Body of pancreas (tissue), 4 donors: ENCODE measurements around the gene CFAP119. TPM values are rescaled to one million over a fixed set of nuclear protein-coding genes. Genes with fewer than 3 reads are reported as not detected.

Experiments used
- ATAC-seq: fragments of 150-250 bp; one replicate; pipeline ENCODE4 v1.9.1; 2016
- DNase-seq, 4 donors: peaks; one replicate each; pipeline ENCODE4 v3.0.0-alpha.2; 2019
- H3K27ac ChIP-seq, 4 donors: fragments of 200-600 bp; sonication (generic); 1 replicate in 3 of 4; 2 replicates in 1 of 4; pipeline versions ENCODE4 v1.5.1 to v1.6.1; 2016 to 2019; ENCODE audit warnings: mild to moderate bottlenecking in 1 of 4, mixed read lengths in 1 of 4, moderate library complexity in 1 of 4
- H3K27me3 ChIP-seq, 2 donors: fragments of 200-600 bp; sonication (generic); one replicate each; pipeline ENCODE4 v1.6.0; 2016; ENCODE audit warnings: mild to moderate bottlenecking in 1 of 2
- H3K36me3 ChIP-seq, 2 donors: fragments of 200-600 bp; sonication (generic); replicated peaks in 1 of 2; 2 replicates each; pipeline ENCODE4 v1.5.1; 2016; ENCODE audit warnings: low read depth in 2 of 2; ENCODE audit not compliant: insufficient read depth in 1 of 2
- H3K4me1 ChIP-seq: fragments of 200-600 bp; sonication (generic); one replicate; pipeline ENCODE4 v1.6.0; 2016
- H3K4me3 ChIP-seq, 2 donors: fragments of 200-600 bp; sonication (generic); 1 replicate in 1 of 2; 2 replicates in 1 of 2; pipeline ENCODE4 v1.5.1; 2016 to 2019
- H3K9me3 ChIP-seq, 3 donors: fragments of 200-600 bp; sonication (generic); 1 replicate in 2 of 3; 2 replicates in 1 of 3; pipeline ENCODE4 v1.5.1; 2016
- POLR2A ChIP-seq, 3 donors: fragments of 450-650 bp; IDR thresholded peaks; one replicate each; pipeline ENCODE4 v1.6.1; 2016; ENCODE audit warnings: antibody characterized with exemption in 3 of 3, mild to moderate bottlenecking in 2 of 3
- WGBS, 2 donors: methylation state at CpG; one replicate each; pipeline ENCODE4 v1.1.5; 2017; 5-methylcytosine and 5-hydroxymethylcytosine counted together
- intact Hi-C: fragments of 100-400 bp; cut with DNase I; formaldehyde crosslinking; loops from one replicate; pipeline ENCODE4 v1.15.1; 2023
- total RNA-seq, 2 donors: library from RNA; depleted of rRNA; stranded (reverse); fragments of >200 nt; gene quantifications; one replicate each; pipeline ENCODE4 v1.1.0, GENCODE V29; 2016
- TF ChIP-seq, protein P1 (sequence below), 7 experiments: fragments of 450-650 bp in 4 of 7; fragments of 200-600 bp in 3 of 7; sonication (generic) in 3 of 7; IDR thresholded peaks; one replicate each; pipeline ENCODE4 v1.5.1; 2016 to 2019; ENCODE audit warnings: antibody characterized with exemption in 7 of 7

CFAP119 gene
- total RNA-seq, 2 donors from 2014 or later: 1.6 to 28.0 TPM

DNA sequence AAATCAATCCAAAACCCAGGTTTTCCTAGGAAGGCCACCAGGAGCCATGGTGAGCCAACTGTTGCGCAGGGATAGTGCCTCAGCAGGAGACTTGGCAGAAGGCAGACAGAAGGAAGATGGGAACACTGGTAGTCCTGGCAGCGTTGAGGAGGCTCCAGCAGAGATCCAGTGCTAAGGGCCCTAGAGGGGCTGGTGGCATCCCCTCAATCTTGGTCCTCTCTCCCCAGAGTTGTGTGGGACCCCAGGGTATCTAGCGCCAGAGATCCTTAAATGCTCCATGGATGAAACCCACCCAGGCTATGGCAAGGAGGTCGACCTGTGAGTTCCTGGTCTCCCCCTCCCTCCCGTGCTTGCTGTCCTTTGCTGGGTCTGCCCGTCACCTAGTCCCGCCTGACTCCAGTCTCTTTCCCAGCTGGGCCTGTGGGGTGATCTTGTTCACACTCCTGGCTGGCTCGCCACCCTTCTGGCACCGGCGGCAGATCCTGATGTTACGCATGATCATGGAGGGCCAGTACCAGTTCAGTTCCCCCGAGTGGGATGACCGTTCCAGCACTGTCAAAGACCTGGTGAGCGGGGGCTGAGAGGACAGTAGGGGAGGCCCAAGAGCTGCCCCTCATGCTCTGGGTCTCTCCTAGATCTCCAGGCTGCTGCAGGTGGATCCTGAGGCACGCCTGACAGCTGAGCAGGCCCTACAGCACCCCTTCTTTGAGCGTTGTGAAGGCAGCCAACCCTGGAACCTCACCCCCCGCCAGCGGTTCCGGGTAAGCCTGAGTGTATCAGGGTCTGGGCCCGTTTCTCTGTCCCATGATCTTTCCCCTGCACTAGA lies 5.7 kb downstream of the CFAP119 start:
- TF ChIP-seq, protein P1, sequence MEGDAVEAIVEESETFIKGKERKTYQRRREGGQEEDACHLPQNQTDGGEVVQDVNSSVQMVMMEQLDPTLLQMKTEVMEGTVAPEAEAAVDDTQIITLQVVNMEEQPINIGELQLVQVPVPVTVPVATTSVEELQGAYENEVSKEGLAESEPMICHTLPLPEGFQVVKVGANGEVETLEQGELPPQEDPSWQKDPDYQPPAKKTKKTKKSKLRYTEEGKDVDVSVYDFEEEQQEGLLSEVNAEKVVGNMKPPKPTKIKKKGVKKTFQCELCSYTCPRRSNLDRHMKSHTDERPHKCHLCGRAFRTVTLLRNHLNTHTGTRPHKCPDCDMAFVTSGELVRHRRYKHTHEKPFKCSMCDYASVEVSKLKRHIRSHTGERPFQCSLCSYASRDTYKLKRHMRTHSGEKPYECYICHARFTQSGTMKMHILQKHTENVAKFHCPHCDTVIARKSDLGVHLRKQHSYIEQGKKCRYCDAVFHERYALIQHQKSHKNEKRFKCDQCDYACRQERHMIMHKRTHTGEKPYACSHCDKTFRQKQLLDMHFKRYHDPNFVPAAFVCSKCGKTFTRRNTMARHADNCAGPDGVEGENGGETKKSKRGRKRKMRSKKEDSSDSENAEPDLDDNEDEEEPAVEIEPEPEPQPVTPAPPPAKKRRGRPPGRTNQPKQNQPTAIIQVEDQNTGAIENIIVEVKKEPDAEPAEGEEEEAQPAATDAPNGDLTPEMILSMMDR (IDR thresholded peaks at IDR 0.05): no peak
- TF ChIP-seq POLR2A (IDR thresholded peaks at IDR 0.05): no peak
- H3K27ac ChIP-seq: no peak overlapping the region
- peaks cover 12% of the 10 kb centered on the region for H3K4me1 ChIP-seq
- H3K9me3 ChIP-seq: no peaks in the 10 kb centered on the region
- peaks cover 0 to 9% of the 10 kb centered on the region in 2 donors for H3K36me3 ChIP-seq
- H3K4me3 ChIP-seq: no peak overlapping the region
- H3K27me3 ChIP-seq: no peaks in the 10 kb centered on the region
- no peak for ATAC-seq
- 88 to 91% methylated on average over 20 of the region's 20 CpGs for WGBS, 2 donors
- DNase-seq: no peak
- intact Hi-C loops: no loop called here

DNA sequence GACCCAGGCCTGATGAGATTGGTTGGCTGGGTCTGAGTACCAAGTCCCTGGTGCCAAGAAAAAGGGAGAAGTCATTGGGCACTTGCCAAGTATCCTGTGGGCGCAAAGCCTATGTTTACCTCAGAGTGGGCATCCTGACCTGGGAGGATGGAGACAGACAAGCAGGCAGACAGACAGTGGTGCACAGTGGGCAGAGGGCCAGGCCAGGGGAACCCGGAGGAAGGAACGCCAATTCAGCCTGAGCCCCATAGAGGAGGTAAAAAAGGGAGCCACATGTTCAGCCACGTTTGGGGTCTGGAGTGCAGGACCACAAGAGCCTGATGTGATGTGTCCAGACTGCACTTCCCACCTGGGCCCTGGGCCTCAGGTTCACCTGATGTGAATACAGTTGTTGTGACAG lies 8.3 kb downstream of the CFAP119 start:
- Histone ChIP-seq H3K4me1 (peaks cover 6% of the 10 kb centered on the region), H3K27ac (no peak overlapping the region), H3K9me3 (no peaks in the 10 kb centered on the region), H3K36me3 (peaks cover 0 to 9% of the 10 kb centered on the region in 2 donors), H3K27me3 (no peaks in the 10 kb centered on the region), H3K4me3 (no peak overlapping the region)
- intact Hi-C loops: no loop called here
- TF ChIP-seq POLR2A (IDR thresholded peaks at IDR 0.05): no peak
- TF ChIP-seq, protein P1 (IDR thresholded peaks at IDR 0.05): no peak
- DNase-seq (no peak), ATAC-seq (no peak)
- WGBS, 2 donors: 70% methylated on average over 4 of the region's 4 CpGs

DNA sequence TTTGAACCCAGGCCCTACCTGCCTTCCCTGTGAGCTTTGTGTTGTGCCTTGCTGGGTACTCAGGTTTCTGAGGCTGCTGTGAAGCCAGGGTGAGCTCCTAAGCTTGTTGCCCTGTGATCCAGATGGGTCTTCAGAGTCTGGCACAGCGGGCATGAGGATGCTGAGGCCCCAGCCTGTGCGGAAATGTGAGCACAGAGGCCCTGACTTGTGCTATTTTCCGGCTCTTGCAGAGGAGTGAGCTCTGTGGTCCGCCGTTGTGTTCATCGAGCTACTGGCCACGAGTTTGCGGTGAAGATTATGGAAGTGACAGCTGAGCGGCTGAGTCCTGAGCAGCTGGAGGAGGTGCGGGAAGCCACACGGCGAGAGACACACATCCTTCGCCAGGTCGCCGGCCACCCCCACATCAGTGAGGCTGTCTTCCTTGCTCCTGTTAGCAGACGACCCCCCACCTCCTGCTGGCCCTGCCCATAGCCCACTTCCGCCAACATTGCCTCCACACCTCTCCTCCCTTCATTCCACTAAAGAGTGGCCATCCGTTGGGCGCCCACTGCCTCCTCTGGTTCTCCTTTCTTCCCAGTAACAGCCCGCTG lies 10.9 kb downstream of the CFAP119 start:
- ATAC-seq (no peak), DNase-seq (no peak)
- H3K4me3 ChIP-seq: no peak overlapping the region
- peaks cover 0 to 9% of the 10 kb centered on the region in 2 donors for H3K36me3 ChIP-seq
- no peaks in the 10 kb centered on the region for H3K27me3 ChIP-seq
- intact Hi-C loops: no loop called here
- TF ChIP-seq POLR2A (IDR thresholded peaks at IDR 0.05): no peak
- TF ChIP-seq, protein P1 (IDR thresholded peaks at IDR 0.05): no peak
- no peak overlapping the region for H3K27ac ChIP-seq
- no peaks in the 10 kb centered on the region for H3K9me3 ChIP-seq
- peaks cover 12% of the 10 kb centered on the region for H3K4me1 ChIP-seq
- 88 to 89% methylated on average over 9 to 20 of the region's 20 CpGs for WGBS, 2 donors

DNA sequence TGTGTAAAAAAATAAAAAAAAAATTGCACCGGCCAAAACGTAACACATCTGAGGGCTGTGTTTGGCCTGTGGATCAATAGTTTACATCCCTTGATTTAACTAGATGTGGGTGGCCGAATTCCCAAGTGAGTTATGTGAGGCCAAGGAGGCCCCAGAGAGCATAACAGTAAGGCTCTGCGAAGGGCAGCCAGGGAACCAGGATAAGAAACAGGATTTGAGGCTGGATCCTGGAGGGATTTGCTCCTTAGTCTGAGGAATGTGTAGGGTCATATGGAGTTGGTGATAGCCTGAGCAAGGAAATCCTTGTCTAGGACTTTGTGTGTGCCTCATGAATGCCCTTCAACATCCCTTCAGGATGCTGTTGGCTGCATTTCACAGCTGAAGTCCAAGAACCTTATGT lies 11.7 kb downstream of the CFAP119 start:
- TF ChIP-seq, protein P1 (IDR thresholded peaks at IDR 0.05): no peak
- no peak for TF ChIP-seq POLR2A (IDR thresholded peaks at IDR 0.05)
- no peak for ATAC-seq
- H3K4me3 ChIP-seq: no peak overlapping the region
- intact Hi-C loops: no loop called here
- H3K27me3 ChIP-seq: no peaks in the 10 kb centered on the region
- 74 to 79% methylated on average over 4 of the region's 4 CpGs for WGBS, 2 donors
- H3K9me3 ChIP-seq: no peaks in the 10 kb centered on the region
- H3K4me1 ChIP-seq: peaks cover 12% of the 10 kb centered on the region
- no peak overlapping the region for H3K27ac ChIP-seq
- H3K36me3 ChIP-seq: peaks cover 6 to 9% of the 10 kb centered on the region in 2 donors
- no peak for DNase-seq
